GM18867 (cell line): ENCODE data around the gene PRKG1.
"Not testable (repeated sequence)": the region's sequence is repeated elsewhere in the genome, so short reads cannot be mapped to it uniquely, and the experiment has no call there.

Experiments
- ATAC-seq: cut with Tn5 transposase; IDR thresholded peaks from one replicate; pipeline ENCODE4 v1.9.1; 2021; ENCODE audit warnings: mild to moderate bottlenecking, moderate library complexity; ENCODE audit not compliant: unreplicated experiment

PRKG1 gene

DNA sequence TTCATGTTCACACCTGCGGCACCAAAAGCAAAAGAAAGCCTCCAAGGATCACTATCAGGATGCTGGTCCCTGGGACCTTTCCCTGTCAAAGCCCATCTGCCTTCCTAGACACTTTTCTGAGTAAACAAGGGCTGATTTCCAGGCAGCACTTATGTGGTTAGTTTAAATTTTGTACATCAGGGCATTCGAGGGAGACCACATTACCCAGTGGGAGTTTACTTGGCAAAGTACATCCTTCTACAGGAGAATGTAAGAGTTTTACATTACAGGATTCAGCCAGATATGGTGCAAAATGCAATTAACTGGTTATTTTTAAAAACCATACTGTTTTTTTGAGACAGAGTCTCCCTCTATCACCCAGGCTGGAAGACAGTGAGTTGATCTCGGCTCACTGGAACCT is 493.0 kb downstream of the PRKG1 start:
- ATAC-seq, result no peak

DNA sequence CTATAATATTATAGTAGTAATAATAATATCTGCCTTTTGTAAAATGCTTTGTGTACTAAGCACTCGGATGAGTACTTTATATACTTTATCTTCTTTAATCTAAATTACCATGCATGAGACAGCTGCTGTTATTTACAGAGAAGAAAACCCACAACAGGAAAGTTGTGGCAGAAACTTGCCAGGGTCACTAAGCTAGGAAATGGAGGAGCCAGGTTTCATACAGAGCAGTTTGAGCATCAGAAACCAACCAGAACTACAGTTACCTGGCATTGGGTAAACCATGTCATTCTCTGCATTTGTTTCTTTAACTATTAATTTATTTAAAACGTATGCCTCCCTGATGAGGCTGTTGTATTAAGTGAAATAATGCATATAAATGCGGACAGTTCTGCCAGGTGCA is 495.2 kb downstream of the PRKG1 start:
- ATAC-seq, result no peak

DNA sequence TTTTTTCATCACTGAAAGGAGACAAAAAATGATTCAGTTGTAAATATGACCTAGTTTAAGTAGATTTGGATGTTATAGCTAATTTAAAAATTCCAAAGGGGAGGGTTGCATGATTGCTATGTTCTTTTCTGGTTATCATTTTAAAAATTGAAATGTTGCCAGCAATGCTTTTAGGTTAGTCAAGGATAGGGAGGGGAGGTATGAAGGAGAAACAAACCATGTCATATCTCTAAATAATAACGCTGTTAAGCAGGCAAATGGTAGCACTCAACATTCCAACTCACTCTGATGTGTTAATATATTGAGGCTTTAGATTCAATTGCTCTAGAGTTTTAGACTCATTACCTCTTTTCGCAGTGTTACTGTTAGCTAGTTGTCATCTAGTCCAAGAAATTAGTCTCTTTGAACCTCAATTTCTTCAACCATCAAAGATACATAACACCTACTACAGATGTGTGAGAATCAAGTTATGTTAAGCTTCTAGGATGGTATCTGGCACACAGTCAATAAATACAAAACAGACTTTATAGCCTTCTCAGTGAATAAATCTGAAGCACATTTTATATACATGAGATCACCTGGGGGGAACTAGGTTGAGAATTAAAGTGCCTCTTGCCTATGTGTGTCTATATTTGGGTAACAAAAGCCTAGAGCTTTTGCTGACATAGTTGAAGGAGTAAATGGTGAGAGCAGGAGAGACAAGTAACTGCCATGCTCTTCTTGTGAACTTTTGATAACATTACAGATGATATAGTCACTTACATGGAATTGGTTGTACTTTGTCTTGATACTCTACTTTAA is 500.2 kb downstream of the PRKG1 start:
- no peak for ATAC-seq

GRCh38 chr10:51581196-51581595 is 506.9 kb downstream of the PRKG1 start:
- ATAC-seq, result not testable (repeated sequence)

GRCh38 chr10:51583976-51584375 is 509.7 kb downstream of the PRKG1 start:
- ATAC-seq, result no peak

DNA sequence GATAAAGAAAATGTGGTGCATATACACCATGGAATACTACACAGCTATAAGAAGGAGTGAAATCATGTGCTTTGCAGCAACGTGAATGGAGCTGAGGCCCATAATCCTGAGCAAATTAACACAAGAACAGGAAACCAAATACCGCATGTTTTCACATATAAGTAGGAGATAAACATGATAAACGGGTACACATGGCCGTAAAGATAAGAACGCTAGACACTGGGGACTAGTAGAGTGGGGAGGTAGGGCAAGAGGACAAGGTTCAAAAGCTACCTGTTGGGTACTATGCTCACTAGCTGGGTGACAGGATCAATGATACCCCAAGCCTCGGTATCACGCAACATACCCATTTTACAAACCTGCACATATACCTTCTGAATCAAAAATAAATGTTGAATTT is 511.5 kb downstream of the PRKG1 start:
- no peak for ATAC-seq

GRCh38 chr10:51588984-51589383 is 514.7 kb downstream of the PRKG1 start:
- ATAC-seq, result no peak

- ATAC-seq, result no peak
Measured at GRCh38 chr10:51590818-51591217, 516.5 kb downstream of the PRKG1 start.

- ATAC-seq, result no peak
Measured at GRCh38 chr10:51596695-51597094, 522.4 kb downstream of the PRKG1 start.

GRCh38 chr10:51599647-51600046 is 525.4 kb downstream of the PRKG1 start:
- ATAC-seq, result no peak

DNA sequence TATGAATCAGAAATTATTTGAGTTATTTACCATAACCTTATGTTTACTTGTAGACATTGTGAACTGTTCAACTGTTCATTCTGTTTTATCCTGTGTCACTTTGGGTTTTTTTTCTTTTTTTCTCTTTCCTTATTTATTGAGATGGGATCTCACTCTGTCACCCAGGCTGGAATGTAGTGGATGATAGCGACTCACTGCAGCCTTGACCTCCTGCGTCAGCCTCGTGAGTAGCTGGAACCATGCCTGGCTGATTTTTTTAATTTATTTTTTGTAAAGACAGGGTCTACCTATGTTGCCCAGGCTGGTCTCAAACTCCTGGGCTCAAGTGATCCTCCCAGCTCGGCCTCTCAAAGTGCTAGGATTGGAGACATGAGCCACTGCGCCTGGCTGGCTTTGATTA is 528.0 kb downstream of the PRKG1 start:
- ATAC-seq, result no peak

DNA sequence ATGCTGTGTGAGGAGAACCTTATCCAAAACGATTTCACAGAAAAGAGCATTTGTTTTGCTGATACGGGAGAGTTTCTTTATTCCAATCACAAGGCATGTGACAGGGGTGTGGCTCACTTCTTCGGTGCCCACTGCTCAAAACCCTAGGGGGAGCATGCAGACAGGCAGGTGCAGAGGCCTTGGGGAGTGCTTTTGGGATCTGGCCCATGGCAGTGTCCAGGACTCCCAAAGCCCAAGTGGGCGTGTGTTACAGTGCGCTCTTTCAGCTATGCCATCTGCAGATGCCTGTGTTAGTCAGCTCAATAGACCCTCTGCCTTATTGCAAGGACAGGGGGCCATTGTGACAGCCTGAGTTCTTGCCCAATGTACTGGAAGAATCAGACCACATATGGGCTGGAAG is 530.3 kb downstream of the PRKG1 start:
- no peak for ATAC-seq

GRCh38 chr10:51606825-51607462 is 532.7 kb downstream of the PRKG1 start:
- no peak for ATAC-seq

DNA sequence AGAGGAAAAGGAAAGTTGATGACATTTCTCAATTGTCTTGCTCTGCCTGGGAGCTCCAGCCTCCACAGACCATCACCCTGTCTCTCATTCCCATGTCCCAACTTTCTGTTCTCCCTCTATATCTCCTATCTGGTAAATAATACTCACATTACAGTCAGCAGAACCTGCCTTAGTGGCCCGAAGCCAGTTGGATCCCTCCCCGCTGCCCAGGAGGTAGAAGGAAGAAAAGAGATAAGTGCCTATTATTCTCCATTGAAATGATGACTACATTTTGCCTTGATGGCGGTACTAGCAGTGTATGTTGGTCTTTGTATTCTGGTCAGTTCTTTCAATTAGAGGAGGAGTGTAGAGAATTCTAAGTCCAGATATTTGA is 533.2 kb downstream of the PRKG1 start:
- no peak for ATAC-seq

DNA sequence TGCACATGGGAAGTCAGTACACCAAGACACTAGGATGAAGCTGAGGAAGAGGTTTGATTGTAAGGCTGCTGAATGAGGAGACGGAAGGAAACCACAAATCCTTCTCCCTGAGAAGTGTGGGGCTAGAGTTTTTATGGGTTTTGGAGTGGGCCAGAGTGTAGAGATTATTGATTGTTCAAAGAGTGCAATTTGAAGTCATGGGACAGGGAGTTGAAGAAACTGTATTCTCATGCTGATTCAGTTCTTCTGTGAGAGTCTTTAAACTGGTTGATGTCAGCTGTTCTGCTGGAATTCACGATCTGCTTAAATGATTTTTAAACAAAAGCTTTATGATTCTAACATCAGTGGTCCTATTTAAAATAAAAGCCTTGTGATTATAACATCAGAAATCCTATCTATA is 533.9 kb downstream of the PRKG1 start:
- no peak for ATAC-seq

DNA sequence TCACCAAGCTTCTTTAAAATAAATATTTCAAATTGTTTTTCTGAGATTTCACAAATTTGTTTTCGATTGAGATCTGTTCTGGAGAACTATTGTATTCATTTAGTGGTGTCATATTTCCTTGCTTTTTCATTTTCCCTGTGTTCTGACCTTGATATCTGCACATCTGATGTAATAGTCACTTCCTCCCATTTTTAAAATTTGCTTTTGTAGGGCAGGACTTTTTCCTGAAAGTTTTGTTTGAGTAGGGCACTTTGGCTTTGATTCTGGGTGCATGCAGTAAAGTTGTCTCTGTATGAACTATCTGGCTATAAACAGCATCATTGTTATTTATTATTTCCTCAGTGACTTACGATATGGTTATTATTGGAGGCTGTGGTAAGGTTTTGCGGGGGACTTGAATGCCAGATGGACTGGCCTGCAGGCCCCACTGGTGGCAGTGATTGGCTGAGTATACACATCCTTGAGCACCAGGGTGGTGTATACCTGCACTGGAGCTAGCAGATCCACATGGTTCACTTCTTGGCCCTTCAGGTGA is 541.5 kb downstream of the PRKG1 start:
- no peak for ATAC-seq

DNA sequence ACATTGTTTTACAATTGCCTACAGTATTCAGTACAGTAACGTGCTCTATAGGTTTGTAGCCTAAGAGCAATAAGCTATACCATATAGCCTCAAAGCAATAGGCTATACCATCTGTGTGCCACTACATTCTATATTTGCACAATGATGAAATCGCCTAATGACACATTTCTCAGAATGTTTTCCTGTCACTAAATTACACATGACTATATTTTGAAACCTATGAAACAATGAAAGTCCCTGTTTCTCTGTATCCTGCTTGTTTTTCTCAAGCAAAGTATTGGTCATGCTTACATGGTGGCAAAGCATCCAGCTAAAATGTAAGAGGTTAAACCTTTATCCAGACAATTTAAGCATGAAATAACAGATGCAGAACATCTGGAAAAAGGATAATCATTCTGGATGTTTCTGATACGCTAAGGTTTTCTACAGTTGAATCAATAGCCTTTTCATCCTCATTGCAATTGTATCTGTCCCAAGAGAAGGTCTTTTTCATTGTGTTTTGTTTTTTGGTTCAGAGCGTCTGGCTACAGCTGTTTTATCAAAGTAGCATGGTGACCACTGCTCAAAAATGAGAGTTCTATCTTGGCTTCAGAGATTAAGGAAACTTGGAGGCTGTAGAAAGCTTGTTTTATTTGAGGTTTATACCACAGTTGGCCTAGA is 543.4 kb downstream of the PRKG1 start:
- ATAC-seq, result no peak

GRCh38 chr10:51619365-51619764 is 545.1 kb downstream of the PRKG1 start:
- no peak for ATAC-seq

DNA sequence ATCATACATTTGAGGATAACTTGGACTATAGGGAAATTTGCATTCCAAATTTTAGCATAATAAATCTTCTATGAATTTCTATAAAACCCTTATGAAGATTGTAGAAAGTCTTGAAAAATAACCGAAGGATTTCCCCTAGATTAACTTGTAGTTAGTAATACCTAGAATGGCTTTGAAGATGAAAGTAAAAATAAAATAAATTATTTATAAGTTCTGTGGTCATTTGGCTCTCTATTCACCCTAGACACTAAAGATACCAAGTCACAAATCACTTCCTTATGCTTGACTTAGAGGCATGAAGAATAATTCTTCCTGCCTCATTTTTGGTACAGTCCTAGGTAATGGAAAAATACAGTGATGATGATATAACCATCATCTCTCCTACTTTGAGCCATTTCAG is 545.8 kb downstream of the PRKG1 start:
- no peak for ATAC-seq

GRCh38 chr10:51624013-51624412 is 549.7 kb downstream of the PRKG1 start:
- no peak for ATAC-seq

- ATAC-seq, result no peak
Measured at GRCh38 chr10:51629934-51630639, 555.8 kb downstream of the PRKG1 start.
